Glomerular endothelial cell (primary cell): ENCODE results near the gene JAKMIP1. TPM values are rescaled to one million over a fixed set of nuclear protein-coding genes. Genes with fewer than 3 reads are reported as not detected.

Source experiments
- DNase-seq: peaks from one replicate; pipeline ENCODE4 v3.0.0-alpha.2; 2011; ENCODE audit warnings: low read depth, low spot score; ENCODE audit errors: extremely low read depth
- total RNA-seq: library from RNA; depleted of rRNA; stranded (reverse); fragments of >200 nt; gene quantifications from 2 replicates; pipeline ENCODE4 v1.2.3, GENCODE V29; 2015

Gene JAKMIP1
- total RNA-seq, 1 donor from 2014 or later = not detected

DNA sequence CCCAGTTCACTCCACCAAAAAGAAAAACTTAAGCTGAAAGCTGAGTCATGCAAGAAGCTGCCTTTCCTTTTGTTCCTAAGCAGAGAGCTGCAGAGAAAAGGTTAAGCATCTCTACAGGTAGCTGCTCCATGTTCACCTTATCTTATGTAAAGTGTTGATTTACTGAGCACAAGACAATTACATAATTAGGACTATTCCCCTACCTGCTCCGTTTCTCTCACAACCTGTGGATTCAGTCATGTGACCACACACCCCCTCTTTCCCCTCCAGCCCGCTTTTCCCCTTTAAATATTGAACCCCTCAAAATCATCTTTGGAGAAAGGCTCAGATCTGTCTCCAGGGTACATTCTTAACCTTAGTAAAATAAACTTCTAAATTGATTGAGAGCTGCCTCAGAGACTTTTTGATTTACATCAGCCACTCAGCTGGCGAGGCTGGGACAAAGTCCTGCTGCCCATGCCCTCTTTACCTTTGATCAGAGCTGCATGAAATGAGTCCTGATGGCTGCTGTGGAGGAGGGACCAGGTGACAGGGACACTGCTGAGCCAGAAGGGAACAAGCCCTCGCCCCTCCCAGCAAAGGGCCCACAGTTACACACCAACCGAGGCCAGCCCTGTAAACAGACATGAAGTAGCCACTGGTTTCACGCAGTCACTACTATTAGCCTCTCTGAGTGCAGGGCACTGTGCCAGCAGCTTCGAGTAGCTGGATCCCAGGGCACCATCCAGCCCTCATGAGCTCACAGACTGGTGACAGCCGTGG, 128.2 kb downstream of the JAKMIP1 start:
- DNase-seq = no peak

DNA sequence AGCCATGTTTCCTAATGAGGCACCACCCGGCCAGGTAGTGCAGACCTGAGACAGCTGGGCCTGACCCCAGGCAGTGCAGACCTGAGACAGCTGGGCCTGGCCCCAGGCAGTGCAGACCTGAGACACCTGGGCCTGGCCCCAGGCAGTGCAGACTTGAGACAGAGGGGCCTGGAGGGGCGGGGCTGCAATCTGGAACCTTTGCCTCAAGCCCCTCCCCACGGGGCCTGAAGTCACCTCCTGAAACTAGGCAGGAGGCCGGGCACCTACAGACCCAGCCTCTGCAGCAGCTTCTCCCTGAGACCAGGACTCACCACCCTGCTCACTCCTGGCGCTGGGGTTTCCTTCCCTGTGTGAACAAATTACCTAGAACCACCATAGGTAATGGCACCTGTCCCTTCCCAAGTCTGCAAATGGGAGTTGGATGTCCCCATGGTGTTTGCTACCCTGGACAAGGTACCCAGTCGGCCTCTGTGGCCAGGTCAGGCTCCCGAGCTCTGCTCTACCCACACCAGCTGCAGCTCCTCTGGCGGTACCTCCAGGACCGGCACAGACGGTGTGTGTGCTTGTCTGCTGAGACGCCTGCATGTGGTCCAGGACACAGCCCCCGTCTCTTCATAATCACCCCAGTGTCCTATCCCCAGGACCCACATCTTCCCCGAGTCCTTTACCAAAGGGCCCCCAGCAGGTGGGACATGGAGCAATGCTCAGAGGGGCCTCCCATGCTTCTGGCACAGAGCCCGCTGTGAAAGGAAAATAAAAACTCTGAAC, 129.0 kb downstream of the JAKMIP1 start:
- DNase-seq = no peak

DNA sequence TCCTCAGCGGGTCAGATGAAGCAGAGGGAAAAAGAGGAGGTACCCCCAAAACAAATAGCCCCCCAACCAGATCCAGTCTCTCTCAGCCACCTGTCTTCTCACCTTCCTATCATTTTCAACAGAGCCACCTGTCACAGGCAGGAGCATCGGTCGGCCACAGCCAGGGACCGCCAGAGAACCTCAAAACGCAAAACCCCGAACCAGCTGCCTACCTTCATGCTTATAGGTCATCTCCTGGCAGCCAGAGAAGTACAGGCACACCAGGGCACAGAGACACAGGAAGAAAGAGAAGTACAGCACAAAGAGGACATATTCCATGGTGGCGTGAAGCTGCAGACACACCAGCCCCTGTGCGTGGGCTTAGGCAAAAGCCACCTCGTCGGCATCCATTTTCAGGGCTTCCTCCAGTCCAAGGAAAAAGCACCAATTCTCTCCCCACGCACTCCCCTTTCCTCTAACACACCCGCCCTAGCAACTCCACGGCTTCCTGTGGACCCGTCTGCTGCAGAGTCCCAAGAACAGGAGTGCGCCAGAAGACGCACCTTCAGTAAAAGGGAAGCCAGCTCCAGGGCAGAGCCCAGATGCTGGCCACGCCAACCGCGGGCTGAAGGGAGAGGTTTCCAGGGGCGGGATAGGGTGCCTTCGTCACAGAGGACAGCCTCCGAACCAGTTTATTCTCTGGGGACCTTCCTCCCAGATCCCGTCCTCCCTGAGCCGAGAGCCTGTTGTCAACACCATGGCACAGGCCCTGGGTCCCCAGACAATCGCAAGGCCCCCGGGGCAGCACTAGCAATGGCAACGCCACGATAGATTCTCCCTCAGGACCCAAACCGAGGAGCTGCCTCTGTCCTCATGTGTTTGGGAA, 130.3 kb downstream of the JAKMIP1 start:
- DNase-seq = no peak

DNA sequence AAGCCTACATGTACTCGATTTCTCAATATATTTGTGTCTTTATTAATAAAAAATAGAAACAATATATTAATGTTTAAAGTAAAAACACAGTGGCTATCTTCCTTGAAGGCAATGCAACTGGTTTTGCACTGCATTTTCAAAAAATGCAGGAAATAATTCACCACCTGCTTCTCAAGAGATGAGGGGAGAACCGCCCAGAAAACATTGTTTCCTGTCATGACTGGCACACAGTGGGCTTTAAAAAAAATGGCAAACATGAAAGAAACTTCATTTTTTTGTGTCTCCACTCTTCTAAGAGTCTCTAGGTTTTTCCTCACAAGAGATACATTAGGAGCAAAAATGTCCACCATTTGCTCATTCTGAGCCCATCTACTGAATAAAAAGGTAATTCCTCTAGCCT, 131.4 kb downstream of the JAKMIP1 start:
- no peak for DNase-seq

DNA sequence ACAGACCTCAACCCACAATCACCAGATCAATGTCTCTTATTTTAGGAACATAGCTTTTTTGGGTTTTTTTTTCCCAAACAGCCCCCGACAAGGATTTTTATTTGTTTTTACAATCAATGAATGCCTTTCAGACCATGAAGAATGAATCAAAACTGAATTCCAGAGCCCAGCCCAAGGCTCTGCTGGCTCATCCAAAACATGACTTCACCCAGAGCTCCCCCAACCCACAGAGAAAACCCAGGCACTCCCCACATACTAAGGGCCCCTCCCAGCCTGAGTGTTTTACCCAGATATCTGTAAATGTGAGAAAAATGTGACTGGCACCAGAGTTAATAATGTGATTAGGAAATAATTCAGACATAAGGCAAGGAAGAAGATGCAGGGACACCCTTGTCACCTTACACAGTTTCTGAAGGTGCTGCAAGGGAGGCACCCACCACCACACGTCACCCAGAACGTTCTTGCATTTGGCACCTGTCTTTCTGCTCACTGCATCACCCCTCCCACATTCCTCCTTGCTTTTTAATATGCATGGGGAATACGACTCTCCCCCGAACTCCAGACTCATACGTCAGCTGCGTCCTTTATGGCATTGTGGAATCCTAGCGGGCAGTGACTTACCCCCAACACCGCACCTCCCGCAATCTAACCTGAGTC, 134.3 kb downstream of the JAKMIP1 start:
- no peak for DNase-seq

DNA sequence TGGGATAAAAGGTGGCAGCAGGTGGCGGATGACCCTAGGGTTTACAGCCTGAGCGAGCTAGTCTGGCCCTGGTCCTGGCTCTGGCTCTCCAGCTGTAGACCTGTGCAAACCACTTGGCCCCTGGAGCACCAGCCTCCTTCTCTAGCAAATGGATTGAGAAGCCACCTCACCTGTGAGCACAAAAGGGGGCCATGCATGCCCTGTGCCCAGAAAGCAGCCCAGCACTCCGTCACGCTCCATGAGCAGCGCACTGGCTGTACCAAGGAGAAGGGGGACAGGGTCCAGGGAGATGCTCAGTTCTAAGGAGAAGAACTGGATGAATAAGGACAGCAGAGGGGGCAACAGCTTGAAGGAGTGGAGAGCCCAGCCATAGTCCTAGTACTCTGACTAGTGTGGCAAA, 135.2 kb downstream of the JAKMIP1 start:
- no peak for DNase-seq

DNA sequence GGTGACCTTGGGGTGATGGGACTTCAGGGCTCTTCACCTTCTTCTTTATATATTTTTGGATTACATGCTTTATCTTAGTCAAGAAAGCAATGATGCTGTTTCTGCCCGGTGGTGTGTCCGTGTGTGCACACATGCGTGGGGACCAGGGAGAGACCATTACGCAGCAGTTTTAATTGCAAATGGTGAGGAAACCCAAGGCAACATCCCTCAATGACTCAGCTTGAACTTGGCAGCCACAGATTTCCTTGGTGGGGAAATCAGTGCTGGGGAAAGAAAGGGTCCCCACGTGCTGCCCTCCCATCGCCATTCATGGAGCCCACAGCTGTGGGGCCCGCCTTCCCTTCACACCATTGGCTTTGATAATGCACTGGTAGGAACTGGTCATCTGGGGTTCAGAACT, 136.0 kb downstream of the JAKMIP1 start:
- no peak for DNase-seq

DNA sequence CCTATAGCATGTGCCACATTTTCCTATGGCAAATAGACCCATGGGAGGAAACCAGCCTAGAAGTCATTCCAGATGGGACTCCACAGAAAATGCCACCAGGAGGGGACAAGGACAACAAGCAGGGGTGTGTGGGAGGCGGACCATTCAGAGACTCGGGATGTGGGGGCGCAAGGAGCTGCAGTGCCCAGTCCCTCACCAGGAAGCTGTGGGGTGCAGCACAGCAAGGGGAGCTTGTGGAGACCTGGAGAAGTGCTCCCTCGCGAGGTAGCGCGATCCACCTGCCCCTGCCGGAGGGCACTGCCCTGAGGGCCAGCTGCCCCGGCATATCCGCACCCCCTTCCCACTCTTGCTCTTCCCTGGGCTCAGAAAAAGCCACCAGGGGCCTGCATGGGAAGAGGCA, 136.7 kb downstream of the JAKMIP1 start:
- DNase-seq = no peak

DNA sequence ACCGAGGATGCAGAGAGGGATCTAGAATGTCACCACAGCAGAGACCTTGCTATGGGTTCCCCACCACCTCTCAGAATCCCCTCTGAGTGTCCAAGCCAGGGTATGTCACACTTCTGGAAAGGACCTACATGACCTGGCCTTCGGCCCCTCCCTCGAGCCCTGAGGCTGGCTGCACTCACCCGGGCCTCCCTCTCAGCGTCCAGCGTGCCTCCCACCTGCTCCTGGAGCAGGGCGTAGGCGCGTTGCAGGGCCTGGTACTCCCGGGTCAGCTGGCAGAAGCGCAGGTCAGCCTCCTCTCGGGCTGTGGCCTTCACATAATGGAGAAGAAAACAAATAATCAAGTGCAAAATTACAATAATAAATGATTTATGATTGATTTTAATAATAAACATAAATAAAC, 138.2 kb downstream of the JAKMIP1 start:
- no peak for DNase-seq

DNA sequence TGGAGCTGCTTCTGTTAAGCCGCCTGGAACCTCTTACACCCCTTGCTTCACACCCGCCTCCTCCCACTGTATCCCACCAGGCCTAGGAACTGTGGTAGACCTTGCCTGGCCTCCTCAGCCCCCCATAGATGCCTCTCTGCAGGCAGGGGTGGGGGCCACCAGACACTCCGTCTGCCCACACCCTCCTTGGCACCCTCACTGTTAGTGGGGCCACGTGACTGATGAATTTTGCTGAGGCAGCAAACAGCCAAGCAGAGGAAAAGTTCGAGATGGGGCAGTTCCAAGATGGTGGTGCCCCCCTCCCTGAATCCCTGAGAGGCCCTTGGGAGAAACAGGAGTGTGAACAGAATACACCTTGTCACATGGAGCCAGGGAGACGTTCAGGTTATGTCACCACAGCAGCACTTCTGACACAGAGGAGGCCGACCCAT, 141.0 kb downstream of the JAKMIP1 start:
- no peak for DNase-seq

DNA sequence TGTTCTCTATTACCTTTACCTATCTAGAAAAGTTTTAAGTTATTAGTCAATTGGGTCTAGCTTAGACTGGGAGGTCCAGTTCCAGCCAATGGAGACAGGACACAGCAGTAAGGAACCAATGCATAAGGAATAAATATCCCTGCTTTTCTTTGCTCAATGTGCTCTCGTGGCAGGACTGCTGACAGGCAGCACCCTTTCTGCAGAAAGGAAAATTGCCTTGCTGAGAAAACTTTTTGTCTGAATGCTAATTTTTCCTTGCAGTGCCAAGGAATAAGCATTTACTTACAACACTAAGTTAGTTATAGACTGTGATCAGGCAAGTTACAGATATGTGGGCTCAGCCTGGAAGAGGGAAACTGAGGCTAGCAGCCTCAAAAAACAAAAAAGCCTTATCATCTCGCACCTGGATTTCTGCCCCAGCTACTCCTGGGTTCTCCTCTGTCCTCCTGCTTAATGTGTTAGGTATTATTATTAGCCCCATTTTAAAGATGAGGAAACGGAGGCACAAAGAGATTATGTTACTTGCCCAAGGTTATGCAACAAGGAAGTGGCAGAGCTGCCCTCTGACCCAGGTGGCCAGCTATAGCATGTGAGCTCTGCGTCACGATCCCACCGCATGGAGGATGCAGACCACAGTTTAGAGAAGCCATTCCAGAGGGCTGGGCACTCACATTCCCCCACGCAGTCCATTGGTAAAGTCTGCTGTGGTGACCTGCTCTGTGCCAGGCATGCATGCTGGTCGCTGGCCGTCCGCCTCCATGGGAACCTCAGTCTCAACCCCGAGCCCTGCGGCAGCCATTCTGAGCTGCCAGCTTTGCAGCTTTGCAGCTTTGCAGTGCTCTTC, 141.6 kb downstream of the JAKMIP1 start:
- DNase-seq = no peak

DNA sequence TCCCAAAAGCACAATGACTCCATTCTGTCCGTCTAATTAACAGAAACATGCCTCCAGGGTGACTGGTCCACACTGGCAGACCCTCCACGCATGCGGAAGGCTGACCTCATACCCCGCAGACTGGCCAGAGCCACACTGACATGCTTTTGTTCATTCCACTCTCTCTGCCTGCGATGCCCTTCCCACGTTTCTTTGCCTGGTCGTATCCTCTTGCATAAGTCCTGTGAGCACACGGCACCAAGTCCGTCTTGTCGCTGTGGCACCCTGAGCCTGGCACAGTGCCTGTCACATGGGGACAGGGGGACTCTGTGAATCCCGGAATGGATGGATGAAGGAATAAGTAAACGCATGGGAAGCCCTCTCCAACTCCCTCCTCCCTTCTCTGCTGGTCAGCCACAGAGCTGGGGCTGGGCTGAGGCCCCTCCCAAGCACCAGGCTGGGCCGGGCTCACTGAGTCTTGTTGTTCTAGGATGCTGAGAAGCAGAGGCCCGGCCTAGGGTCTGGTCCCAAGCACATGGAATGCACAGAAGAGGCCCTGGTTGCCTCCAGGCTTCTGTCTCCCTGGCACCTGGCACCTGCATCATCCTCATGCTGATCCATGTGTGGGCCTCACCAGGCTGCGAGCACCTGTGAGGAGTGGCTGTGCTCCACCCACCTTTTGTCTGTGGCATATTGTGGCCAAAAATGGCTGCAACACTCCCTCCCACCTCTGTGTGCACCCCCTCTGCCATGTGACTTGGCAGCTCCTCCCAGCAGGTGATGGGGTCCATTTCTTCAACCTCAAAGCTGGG, 143.2 kb downstream of the JAKMIP1 start:
- no peak for DNase-seq

DNA sequence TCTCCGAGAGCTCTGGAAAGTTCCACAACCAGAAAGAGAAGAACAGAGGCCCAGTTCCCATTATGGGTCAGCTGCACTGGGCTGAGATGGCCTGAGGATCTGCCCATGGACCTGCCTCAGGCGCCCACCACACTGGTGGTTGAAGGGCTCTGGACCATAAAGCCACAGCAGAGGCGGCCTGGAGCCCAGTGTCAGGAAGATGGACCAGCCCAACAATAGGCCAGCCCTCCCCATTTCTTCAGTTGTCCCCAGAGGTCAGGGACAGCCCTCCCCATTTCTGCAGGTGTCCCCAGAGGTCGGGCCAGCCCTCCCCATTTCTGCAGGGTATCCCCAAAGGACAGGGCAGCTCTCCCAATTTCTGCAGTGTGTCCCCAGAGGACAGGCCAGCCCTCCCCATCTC, 144.9 kb downstream of the JAKMIP1 start:
- DNase-seq = no peak

DNA sequence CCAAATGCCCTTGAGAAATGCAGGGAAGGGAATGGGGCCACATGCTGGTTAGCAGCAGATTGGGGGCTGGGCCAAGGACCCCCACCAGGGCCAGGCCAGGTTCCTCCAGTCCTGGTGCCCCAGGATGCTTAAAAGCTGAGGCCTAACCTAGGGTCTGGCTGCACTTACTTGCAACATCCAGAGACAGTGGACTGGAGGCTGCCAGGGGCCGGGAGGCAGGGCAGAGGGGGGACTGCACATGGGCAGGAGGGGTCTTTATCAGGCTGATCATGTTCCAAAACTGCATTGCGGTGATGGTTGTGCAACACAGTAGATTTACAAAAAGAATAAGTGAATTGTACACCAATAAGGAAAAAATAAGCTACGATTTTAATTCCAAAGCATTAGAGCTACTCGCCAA, 145.3 kb downstream of the JAKMIP1 start:
- no peak for DNase-seq

DNA sequence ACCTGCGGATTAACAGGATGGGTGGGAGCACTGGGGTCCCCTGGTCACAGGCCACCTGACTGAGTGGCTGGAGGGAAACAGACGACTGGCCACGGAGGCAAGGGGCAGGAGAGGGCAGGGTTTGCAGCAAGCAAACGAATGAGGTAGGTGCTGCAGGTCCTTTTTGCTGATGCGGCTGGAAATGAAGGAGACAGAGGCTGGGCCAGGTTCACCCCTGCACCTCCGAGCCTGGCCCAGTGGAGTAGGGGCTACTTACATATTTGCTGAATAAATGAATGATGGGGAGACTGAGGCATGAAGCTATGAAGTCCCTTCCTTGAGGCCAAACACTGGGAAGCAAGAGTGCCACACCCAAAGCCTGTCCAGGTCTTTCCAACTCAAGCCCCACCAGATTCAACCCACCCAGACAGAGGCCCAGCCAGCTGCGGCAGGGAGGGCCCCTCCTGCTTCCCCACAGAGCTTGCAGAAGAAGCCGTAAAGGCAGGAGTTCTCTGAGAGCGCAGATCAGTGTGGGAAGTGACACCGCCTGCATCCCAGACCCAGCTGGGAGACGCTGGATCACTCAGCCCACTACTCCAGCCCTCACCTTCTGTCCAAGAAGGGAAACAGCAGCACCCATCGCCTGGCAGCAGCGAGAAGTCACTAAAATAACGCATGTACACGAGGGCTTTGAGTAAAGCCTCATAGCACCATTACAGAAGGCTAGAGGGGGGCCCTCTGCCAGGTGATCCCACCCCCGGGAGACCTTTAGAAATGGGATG, 146.0 kb downstream of the JAKMIP1 start:
- no peak for DNase-seq

DNA sequence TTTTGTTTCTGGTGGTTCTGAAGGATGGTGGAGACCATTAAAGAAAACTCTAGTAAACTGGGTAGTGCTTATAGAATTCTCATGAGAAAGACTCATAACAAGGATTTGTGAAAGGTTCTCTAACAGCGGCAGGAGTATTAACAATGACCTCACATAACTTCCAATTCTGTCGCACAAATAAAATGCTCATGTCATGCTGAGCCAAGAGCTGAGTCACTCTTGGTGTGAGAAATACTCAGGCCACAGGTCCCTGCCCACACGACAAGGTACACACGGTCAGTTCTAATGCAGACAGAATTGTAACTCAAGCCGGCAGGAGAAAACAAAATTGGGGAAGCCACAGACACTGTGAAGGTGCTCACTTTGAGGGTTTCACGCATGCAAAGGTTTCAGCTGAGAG, 147.7 kb downstream of the JAKMIP1 start:
- DNase-seq = no peak

DNA sequence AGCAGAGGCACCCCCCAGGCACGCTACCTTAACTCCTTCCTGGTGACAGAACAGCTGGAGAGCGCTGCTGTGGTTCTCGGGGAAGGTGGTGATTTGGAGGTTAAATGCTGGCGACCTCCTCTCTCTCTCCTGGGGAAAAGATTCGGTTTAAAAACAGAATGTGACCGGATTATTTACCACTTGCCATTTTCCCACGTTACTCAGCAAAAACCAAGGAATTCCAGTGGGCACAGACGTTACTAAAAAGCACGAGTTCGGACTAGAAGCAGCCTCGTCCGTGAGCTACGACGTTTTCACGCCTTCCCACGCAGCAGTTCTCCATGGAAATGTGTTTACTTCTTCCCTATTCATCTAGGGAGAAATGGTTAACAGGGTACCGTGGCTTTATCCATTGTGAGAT, 149.8 kb downstream of the JAKMIP1 start:
- DNase-seq = no peak

DNA sequence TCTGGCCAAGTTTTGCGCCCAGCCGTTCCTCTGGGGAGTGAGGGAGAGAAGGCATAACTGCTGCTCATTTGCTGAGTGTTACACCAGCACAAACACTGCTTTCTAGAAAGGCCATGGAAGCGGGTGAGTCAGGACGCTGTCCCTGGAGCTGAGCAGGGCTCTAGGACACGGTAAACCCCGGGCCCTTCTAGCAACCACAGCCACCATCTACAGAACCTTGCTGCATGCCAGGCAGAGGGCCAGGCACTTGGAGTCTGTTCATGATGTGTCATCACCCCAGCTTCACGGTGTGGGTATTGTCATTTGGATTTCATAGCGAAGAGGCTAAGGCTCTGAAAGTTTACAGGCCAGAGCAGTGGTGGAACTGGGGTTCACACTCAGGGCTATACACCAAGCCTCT, 150.4 kb downstream of the JAKMIP1 start:
- DNase-seq = no peak
